Measurements from ENCODE around the gene ABHD2.
"Not testable (repeated sequence)": the region's sequence is repeated elsewhere in the genome, so short reads cannot be mapped to it uniquely, and the experiment has no call there.

Gene ABHD2

GRCh38 chr15:89221543-89221942, 133.3 kb downstream of the ABHD2 start, which contains the start of gene RLBP1:
Gene RLBP1 (minus strand): TSS chr15:89221579. CDS start chr15:89218975, 2,604 bp downstream.
- H3K4me3 ChIP-seq (ENCODE audit: low read depth, low read length) = no peak within 1 kb of the TSS
- DNase-seq (ENCODE audit: low read depth, low spot score) = no peak
- in situ Hi-C loops (cut with HindIII; ENCODE audit: low sequenced_read_pairs) = no loop called here
- TF ChIP-seq CTCF (IDR thresholded peaks at IDR 0.05; ENCODE audit: low read depth, low read length) = no peak

- no peak for DNase-seq (ENCODE audit: low read depth, low spot score)
- TF ChIP-seq CTCF (IDR thresholded peaks at IDR 0.05; ENCODE audit: low read depth, low read length) = no peak
- in situ Hi-C loops (cut with HindIII; ENCODE audit: low sequenced_read_pairs) = no loop called here
- H3K4me3 ChIP-seq (ENCODE audit: low read depth, low read length) = no peak overlapping the region
Measured at GRCh38 chr15:89225588-89225987, 137.3 kb downstream of the ABHD2 start.

DNA sequence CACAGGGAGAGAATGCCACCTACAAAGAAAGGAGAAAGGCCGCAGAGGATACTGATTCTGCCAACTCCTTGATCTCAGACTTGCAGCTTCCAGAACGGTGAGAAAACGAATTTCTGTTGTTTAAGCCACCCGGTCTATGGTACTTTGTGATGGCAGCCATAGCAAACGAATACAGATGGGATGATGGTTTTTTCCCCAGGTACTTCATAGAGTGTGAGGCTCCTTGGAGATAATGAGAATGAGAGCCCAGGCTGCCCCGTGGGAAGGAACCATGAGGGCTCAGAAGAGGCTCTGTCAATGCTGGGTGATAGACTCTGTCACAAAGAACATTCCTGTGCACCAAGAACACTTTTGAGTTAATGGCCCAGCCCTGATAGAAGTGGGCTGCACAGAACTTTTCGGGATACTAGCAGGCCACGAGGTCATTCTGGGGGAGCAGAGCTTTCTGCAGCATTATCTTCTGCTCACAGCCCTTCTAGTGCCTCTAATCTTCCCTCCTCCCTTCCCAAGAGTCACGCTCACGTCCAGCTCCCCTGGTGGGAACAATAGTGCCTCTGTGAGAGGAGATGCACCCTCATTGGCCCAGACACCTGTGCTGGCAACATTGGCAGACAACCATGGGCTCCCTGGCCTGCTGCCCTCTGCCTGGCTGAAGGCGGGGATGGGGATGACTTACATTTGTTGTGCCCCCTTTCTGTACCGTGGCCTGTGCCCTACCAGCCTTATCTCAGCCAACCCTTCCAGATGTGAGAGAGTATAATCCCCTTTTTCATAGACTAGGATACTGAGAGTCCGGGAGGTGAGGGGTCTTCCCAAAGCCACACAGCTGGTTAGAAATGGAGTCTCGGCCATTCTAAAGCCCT, 138.3 kb downstream of the ABHD2 start:
- no peak for DNase-seq (ENCODE audit: low read depth, low spot score)
- TF ChIP-seq CTCF (IDR thresholded peaks at IDR 0.05; ENCODE audit: low read depth, low read length) = no peak

DNA sequence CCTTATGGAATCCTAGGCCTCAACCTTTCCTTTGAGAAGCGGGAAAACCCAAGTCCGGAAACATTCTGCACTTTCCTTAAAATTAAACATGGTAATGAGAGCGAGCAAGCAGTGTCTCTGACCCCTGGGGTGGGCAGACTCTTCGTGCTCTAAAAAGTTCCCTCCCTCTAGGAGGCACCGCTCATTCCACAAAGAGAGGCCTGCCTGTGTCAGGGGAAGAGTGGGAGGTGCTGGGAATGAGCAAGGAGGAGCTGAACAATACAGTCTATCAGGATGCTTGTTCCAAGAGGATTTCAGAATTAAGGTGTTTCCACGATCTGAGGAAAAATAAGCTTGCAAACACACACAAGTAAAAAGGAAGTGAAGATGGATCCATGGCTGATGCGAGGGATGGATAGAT, 139.2 kb downstream of the ABHD2 start:
- no peak for DNase-seq (ENCODE audit: low read depth, low spot score)
- in situ Hi-C loops (cut with HindIII; ENCODE audit: low sequenced_read_pairs) = no loop called here
- no peak overlapping the region for H3K4me3 ChIP-seq (ENCODE audit: low read depth, low read length)
- TF ChIP-seq CTCF (IDR thresholded peaks at IDR 0.05; ENCODE audit: low read depth, low read length) = no peak

More for the DNA sequence above, 138.3 kb downstream of the ABHD2 start:
- no peak overlapping the region for H3K4me3 ChIP-seq (ENCODE audit: low read depth, low read length)
- in situ Hi-C loops (cut with HindIII; ENCODE audit: low sequenced_read_pairs) = no loop called here

DNA sequence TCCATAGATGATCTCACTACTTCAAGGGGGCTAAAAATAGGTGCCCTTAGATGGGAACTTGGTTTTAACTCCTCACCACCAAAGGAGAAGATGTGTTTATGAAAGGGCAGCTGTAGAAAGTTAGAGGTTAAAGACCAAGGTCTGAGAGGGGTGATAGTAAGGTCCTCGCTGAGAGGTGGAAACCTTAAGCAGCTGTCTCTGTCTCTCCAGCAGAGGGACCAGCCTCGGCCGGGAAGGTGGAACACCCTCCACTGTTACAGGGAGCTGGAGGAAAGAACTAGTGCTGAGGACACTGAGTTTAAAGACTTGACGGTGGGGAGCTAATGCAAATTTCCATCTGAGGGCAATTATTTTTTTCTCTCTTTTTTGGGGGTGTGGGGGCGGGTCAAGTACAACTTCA, 142.0 kb downstream of the ABHD2 start:
- in situ Hi-C loops (cut with HindIII; ENCODE audit: low sequenced_read_pairs) = no loop called here
- TF ChIP-seq CTCF (IDR thresholded peaks at IDR 0.05; ENCODE audit: low read depth, low read length) = peak; percentile 19
- no peak overlapping the region for H3K4me3 ChIP-seq (ENCODE audit: low read depth, low read length)
- DNase-seq (ENCODE audit: low read depth, low spot score) = no peak

DNA sequence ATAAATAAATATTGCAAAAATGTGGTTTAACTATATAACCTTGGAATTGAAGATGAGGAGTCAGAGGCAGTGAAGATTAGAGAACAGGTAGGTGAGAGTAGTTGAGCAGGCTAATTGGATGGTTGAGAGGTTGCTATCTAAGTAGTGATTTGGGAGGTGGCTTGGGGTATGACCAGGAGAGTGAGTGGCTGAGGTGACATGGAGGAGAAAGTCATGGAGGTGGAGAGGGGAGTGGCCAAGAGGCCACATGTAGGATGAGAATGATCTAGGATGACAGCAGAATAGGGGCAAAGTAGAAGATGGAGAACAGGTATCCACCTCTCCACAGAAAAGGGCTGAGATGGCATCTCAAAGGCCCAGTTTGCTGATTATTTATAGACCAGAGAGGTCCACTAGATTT, 143.6 kb downstream of the ABHD2 start:
- in situ Hi-C loops (cut with HindIII; ENCODE audit: low sequenced_read_pairs) = no loop called here
- TF ChIP-seq CTCF (IDR thresholded peaks at IDR 0.05; ENCODE audit: low read depth, low read length) = no peak
- DNase-seq (ENCODE audit: low read depth, low spot score) = no peak
- H3K4me3 ChIP-seq (ENCODE audit: low read depth, low read length) = no peak overlapping the region

DNA sequence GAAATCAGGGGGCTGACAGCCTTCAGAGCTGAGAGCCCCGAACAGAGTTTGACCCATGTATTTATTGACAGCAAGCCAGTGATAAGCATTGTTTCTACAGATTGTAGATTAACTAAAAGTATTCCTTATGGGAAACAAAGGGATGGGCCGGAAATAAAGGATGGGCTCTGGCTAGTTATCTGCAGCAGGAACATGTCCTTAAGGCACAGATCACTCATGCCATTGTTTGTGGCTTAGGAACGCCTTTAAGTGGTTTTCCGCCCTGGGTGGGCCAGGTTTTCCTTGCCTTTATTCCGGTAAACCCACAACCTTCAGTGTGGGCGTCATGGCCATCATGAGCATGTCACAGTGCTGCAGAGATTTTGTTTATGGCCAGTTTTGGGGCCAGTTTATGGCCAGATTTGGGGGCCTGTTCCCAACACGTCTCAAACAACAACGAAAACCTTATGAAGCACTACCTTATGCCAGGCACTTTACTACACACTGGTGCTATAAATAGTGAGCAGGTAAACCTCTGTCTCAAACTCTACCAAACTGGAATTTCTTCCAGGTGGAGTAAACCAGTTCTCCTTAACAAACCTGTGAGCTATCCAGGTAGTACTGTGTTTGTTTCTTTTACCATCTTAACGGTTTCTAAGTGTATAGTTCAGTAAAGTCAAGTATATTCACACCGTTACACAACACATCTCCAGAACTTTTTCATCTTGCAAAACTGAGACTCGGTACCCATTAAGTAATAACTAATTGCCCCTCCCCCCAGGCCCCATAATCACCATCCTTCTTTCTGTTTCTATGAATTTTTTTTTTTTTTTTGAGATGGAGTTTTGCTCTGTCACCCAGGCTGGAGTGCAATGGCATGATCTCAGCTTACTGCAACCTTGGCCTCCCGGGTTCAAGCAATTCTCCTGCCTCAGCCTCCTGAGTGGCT, 151.9 kb downstream of the ABHD2 start:
- H3K4me3 ChIP-seq (ENCODE audit: low read depth, low read length); in situ Hi-C loops (cut with HindIII; ENCODE audit: low sequenced_read_pairs); DNase-seq (ENCODE audit: low read depth, low spot score): not testable (repeated sequence)

All from astrocyte of the spinal cord (primary cell).